BJ (cell line): ENCODE data around the gene RPL32. TPM values are rescaled to one million over a fixed set of nuclear protein-coding genes. Genes with fewer than 3 reads are reported as not detected.
A peak's percentile ranks its signal among the peaks of the same experiment; 100 is the strongest.

Experiments
- CTCF ChIA-PET: fragments of 350-600 bp; formaldehyde crosslinking; extraction: SDS; loops from one replicate; lab custom pipeline; 2021; ENCODE audit warnings: antibody characterized with exemption, inconsistent platforms; lab: Yijun Ruan, JAX
- POLR2A ChIA-PET: fragments of 300-600 bp; sonication (Branson Sonifier 250); formaldehyde crosslinking; extraction: SDS; loops from one replicate; lab custom pipeline; 2021; ENCODE audit warnings: antibody characterized with exemption; lab: Charles Lee
- DNase-seq: peaks from one replicate; pipeline ENCODE4 v3.0.0-alpha.2; 2011; ENCODE audit warnings: low read depth
- H3K27me3 ChIP-seq: 2 replicates; pipeline ENCODE4 v1.6.0; 2011; ENCODE audit warnings: low read length; ENCODE audit not compliant: control insufficient read depth, insufficient read depth
- H3K36me3 ChIP-seq: 2 replicates; pipeline ENCODE4 v1.5.1; 2011; ENCODE audit warnings: low read length; ENCODE audit not compliant: control insufficient read depth, insufficient read depth
- H3K4me3 ChIP-seq: 2 replicates; pipeline ENCODE4 v1.5.1; 2011; ENCODE audit warnings: low read depth, mild to moderate bottlenecking, control low read depth, low read length
- polyA minus RNA-seq: library from RNA; depleted of rRNA, polyadenylated mRNA; stranded (reverse); fragments of >200 nt; gene quantifications from 2 replicates; pipeline ENCODE4 v1.2.3, GENCODE V29; 2011; rRNA and poly(A)+ RNA removed
- polyA plus RNA-seq: library from polyadenylated mRNA; depleted of rRNA; stranded (reverse); fragments of >200 nt; gene quantifications from 2 replicates; pipeline ENCODE4 v1.2.3, GENCODE V29; 2011; rRNA removed
- TF ChIP-seq, protein P1 (sequence below): IDR thresholded peaks from 2 replicates; pipeline ENCODE4 v1.5.1; 2011; ENCODE audit warnings: low read depth, mild to moderate bottlenecking, control low read depth, inconsistent platforms, low read length, moderate library complexity; ENCODE audit not compliant: insufficient read depth

Gene RPL32
- polyA plus RNA-seq, result 3,018 and 4,118 TPM in 2 replicates
- 571 and 926 TPM in 2 replicates for polyA minus RNA-seq

- POLR2A ChIA-PET, result no interaction called here
- TF ChIP-seq, protein P1, sequence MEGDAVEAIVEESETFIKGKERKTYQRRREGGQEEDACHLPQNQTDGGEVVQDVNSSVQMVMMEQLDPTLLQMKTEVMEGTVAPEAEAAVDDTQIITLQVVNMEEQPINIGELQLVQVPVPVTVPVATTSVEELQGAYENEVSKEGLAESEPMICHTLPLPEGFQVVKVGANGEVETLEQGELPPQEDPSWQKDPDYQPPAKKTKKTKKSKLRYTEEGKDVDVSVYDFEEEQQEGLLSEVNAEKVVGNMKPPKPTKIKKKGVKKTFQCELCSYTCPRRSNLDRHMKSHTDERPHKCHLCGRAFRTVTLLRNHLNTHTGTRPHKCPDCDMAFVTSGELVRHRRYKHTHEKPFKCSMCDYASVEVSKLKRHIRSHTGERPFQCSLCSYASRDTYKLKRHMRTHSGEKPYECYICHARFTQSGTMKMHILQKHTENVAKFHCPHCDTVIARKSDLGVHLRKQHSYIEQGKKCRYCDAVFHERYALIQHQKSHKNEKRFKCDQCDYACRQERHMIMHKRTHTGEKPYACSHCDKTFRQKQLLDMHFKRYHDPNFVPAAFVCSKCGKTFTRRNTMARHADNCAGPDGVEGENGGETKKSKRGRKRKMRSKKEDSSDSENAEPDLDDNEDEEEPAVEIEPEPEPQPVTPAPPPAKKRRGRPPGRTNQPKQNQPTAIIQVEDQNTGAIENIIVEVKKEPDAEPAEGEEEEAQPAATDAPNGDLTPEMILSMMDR, result peak; percentile 83
- CTCF ChIA-PET, result interaction anchor here (0.6 to 4.3 kb wide), 30 partner anchors 10 to 286 kb away, joined by 3 to 36 read pairs (median 4); partner anchors contain the start of gene CAND2
- H3K4me3 ChIP-seq, result peak within 1 kb of the TSS; percentile 69
- no peaks in the 10 kb centered on the region for H3K27me3 ChIP-seq
- DNase-seq, result peak; percentile 81
- H3K36me3 ChIP-seq, result peaks cover 8% of the 10 kb centered on the region
These were observed at the start of gene RPL32 for GRCh38 chr3:12841149-12841969. TSS of gene RPL32 (minus strand) at chr3:12841565. CDS start at chr3:12840237, 1,328 bp downstream.

GRCh38 chr3:12890610-12891390 lies 49.4 kb upstream of the RPL32 start:
- H3K27me3 ChIP-seq, result peaks cover 5% of the 10 kb centered on the region
- TF ChIP-seq, protein P1, result no peak

DNA sequence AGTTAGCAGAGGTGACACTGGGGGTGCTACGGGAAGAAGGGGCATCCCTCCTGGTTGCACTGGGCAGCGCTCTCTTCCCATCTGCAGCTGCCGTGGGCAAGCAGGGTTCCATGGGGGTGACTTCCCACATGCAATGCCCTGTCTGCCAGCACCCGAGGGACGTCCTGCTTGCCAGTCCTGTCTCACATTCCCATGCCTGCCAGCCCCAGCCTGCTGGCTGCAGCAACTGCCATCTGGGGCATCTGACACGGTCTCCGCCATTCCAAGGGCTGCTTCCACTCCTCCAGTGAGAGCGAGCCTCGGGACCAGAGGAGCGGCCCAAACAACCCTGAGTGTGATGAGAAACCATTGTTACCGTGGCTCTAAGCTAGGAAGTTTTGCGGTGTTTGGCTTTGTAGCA lies 45.4 kb upstream of the RPL32 start:
- Histone ChIP-seq H3K4me3 (no peak overlapping the region), H3K36me3 (no peaks in the 10 kb centered on the region), H3K27me3 (peaks cover 6% of the 10 kb centered on the region)
- TF ChIP-seq, protein P1, result no peak
- DNase-seq, result no peak
- ChIA-PET POLR2A (no interaction called here), CTCF (interaction anchor here (0.8 to 1.6 kb wide), 3 partner anchors 9 to 102 kb away, joined by 3 to 5 read pairs (median 3); no protein-coding TSS in a partner anchor)

More at GRCh38 chr3:12890610-12891390, 49.4 kb upstream of the RPL32 start:
- no peak overlapping the region for H3K4me3 ChIP-seq
- no peak for DNase-seq
- ChIA-PET POLR2A (no interaction called here), CTCF (interaction anchor here (0.5 to 5.3 kb wide), 23 partner anchors 11 to 755 kb away, joined by 3 to 58 read pairs (median 7); partner anchors contain the start of genes CAND2, RPL32 and TSEN2)
- no peaks in the 10 kb centered on the region for H3K36me3 ChIP-seq

DNA sequence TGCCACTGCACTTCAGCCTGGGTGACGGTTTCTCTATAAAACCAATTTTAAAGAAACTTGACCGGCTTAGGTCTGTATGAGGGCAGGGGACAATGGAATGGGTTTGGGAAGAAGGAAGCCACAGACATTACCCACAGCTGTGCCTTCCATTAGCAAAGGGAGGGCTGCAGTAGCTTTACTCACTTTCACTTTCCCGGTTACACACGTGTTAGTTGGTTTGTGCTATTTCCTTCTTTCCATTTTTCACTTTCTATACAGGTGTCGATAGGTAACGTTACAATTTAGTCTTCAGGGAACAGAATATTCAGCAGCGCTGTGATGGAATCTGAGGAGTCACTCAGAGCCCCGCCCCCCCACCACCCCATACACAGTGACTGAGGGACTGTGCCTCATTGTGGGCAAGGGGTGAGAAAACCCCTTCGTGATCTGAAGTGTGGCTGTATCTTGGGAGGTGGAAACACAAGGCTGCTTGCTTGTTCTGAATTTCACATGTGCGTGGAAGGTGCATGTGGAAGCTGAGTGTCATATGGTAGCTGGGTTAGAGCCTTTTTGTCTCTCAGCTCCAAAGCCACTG lies 44.8 kb upstream of the RPL32 start:
- TF ChIP-seq, protein P1, result no peak
- no peaks in the 10 kb centered on the region for H3K36me3 ChIP-seq
- peaks cover 6% of the 10 kb centered on the region for H3K27me3 ChIP-seq
- ChIA-PET CTCF (interaction anchor here (1.4 to 1.6 kb wide), 2 partner anchors 18 to 97 kb away, joined by 4 to 5 read pairs; no protein-coding TSS in a partner anchor), POLR2A (no interaction called here)
- no peak overlapping the region for H3K4me3 ChIP-seq
- DNase-seq, result no peak
